Glutamatergic neuron (in vitro differentiated cells): ENCODE measurements around the gene PCSK9. TPM values are rescaled to one million over a fixed set of nuclear protein-coding genes. Genes with fewer than 3 reads are reported as not detected.

Experiments
- DNase-seq: peaks from one replicate; pipeline ENCODE4 v3.0.0; 2022
- H3K27ac Mint-ChIP-seq: one replicate; pipeline ENCODE4 v1.8.0; 2020; ENCODE audit warnings: mild to moderate bottlenecking, mixed read lengths, inconsistent platforms; ENCODE audit not compliant: unreplicated experiment
- H3K27me3 Mint-ChIP-seq: one replicate; pipeline ENCODE4 v1.8.0; 2020; ENCODE audit warnings: mild to moderate bottlenecking, moderate library complexity, mixed read lengths, inconsistent platforms; ENCODE audit not compliant: unreplicated experiment
- H3K36me3 Mint-ChIP-seq: one replicate; pipeline ENCODE4 v1.8.0; 2020; ENCODE audit warnings: mild to moderate bottlenecking, mixed read lengths, inconsistent platforms; ENCODE audit not compliant: unreplicated experiment
- H3K4me1 Mint-ChIP-seq: one replicate; pipeline ENCODE4 v1.8.0; 2020; ENCODE audit warnings: mild to moderate bottlenecking, low read depth, mixed read lengths, inconsistent platforms; ENCODE audit not compliant: unreplicated experiment
- H3K4me3 Mint-ChIP-seq: one replicate; pipeline ENCODE4 v1.8.0; 2020; ENCODE audit warnings: mild to moderate bottlenecking, mixed read lengths, inconsistent platforms; ENCODE audit not compliant: unreplicated experiment
- H3K9me3 Mint-ChIP-seq: one replicate; pipeline ENCODE4 v1.8.0; 2020; ENCODE audit warnings: mild to moderate bottlenecking, moderate library complexity, mixed read lengths, inconsistent platforms; ENCODE audit not compliant: unreplicated experiment
- CTCF ChIP-seq: fragments of 200-600 bp; sonication (generic); IDR thresholded peaks from one replicate; pipeline ENCODE4 v1.5.0; 2021; ENCODE audit not compliant: partially characterized antibody, unreplicated experiment
- total RNA-seq: library from RNA; stranded (reverse); fragmentation: NEBNext Ultra II Directional; extraction: Animal tissue kit (Norgen Biotek cat#: 25700); gene quantifications from one replicate; pipeline ENCODE4 v1.2.1, GENCODE V29; 2021; ENCODE audit not compliant: unreplicated experiment

The PCSK9 gene
- total RNA-seq, 1 donor from 2014 or later: 2.1 TPM

DNA sequence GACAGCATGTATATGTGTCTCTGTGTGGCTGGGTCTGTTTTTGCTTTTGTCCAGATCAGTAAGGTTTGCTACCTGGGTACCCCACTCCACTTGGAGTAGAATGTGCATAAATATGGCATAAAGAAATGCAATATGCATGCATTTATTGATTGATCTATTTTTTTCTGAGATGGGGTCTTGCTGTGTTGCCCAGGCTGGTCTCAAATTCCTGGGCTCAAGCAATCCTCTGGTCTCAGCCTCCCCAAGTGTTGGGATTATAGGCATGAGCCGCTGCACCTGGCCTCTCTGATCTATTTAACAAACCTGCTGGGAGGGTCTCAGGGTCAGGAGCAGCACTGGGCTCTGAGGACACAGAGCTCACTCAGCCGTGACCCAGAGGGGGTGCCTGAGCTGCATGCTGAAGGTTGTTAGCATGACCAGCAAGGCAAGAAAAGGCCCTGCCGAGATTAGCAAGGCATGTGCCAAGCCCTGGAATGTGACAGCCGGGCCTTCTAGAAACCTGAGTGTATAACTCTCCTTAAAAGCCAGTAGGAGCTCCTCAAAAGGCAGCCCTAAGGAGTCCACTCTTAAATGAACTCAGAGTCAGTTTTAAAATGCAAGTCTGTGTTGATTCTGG is 22.5 kb downstream of the PCSK9 start:
- no peak for TF ChIP-seq CTCF
- no peaks in the 10 kb centered on the region for H3K36me3 Mint-ChIP-seq
- no peak overlapping the region for H3K27ac Mint-ChIP-seq
- no peak for DNase-seq
- H3K9me3 Mint-ChIP-seq: peaks cover 5% of the 10 kb centered on the region
- peaks cover 8% of the 10 kb centered on the region for H3K4me1 Mint-ChIP-seq
- H3K27me3 Mint-ChIP-seq: peaks cover 18% of the 10 kb centered on the region
- no peak overlapping the region for H3K4me3 Mint-ChIP-seq

- peaks cover 8% of the 10 kb centered on the region for H3K4me1 Mint-ChIP-seq
- H3K9me3 Mint-ChIP-seq: peaks cover 5% of the 10 kb centered on the region
- peak; percentile 66 for DNase-seq
- no peak overlapping the region for H3K27ac Mint-ChIP-seq
- H3K36me3 Mint-ChIP-seq: no peaks in the 10 kb centered on the region
- H3K4me3 Mint-ChIP-seq: no peak overlapping the region
- H3K27me3 Mint-ChIP-seq: peaks cover 13% of the 10 kb centered on the region
- TF ChIP-seq CTCF: no peak
These were observed 23.6 kb downstream of the PCSK9 start for GRCh38 chr1:55062801-55063576.

GRCh38 chr1:55063577-55063942 is 24.2 kb downstream of the PCSK9 start:
- H3K27ac Mint-ChIP-seq: no peak overlapping the region
- peaks cover 13% of the 10 kb centered on the region for H3K27me3 Mint-ChIP-seq
- peaks cover 5% of the 10 kb centered on the region for H3K9me3 Mint-ChIP-seq
- H3K4me1 Mint-ChIP-seq: peaks cover 8% of the 10 kb centered on the region
- no peak for TF ChIP-seq CTCF
- DNase-seq: no peak
- H3K36me3 Mint-ChIP-seq: no peaks in the 10 kb centered on the region
- no peak overlapping the region for H3K4me3 Mint-ChIP-seq

DNA sequence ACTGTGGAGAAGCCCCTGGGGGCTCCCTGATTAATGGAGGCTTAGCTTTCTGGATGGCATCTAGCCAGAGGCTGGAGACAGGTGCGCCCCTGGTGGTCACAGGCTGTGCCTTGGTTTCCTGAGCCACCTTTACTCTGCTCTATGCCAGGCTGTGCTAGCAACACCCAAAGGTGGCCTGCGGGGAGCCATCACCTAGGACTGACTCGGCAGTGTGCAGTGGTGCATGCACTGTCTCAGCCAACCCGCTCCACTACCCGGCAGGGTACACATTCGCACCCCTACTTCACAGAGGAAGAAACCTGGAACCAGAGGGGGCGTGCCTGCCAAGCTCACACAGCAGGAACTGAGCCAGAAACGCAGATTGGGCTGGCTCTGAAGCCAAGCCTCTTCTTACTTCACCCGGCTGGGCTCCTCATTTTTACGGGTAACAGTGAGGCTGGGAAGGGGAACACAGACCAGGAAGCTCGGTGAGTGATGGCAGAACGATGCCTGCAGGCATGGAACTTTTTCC is 24.8 kb downstream of the PCSK9 start:
- no peaks in the 10 kb centered on the region for H3K36me3 Mint-ChIP-seq

More for the DNA sequence above, 24.8 kb downstream of the PCSK9 start:
- H3K4me3 Mint-ChIP-seq: no peak overlapping the region
- no peak for DNase-seq
- H3K9me3 Mint-ChIP-seq: peaks cover 5% of the 10 kb centered on the region
- H3K27ac Mint-ChIP-seq: no peak overlapping the region
- peaks cover 13% of the 10 kb centered on the region for H3K27me3 Mint-ChIP-seq
- peaks cover 8% of the 10 kb centered on the region for H3K4me1 Mint-ChIP-seq
- TF ChIP-seq CTCF: peak; percentile 30
